GM12872 (cell line): ENCODE results near the gene NARF.

Experiments
- TF ChIP-seq, protein P1 (sequence below): IDR thresholded peaks from 3 replicates; pipeline ENCODE4 v1.5.1; 2011; ENCODE audit warnings: low read depth, mild to moderate bottlenecking, low read length, moderate library complexity; ENCODE audit not compliant: insufficient read depth

The NARF gene

DNA sequence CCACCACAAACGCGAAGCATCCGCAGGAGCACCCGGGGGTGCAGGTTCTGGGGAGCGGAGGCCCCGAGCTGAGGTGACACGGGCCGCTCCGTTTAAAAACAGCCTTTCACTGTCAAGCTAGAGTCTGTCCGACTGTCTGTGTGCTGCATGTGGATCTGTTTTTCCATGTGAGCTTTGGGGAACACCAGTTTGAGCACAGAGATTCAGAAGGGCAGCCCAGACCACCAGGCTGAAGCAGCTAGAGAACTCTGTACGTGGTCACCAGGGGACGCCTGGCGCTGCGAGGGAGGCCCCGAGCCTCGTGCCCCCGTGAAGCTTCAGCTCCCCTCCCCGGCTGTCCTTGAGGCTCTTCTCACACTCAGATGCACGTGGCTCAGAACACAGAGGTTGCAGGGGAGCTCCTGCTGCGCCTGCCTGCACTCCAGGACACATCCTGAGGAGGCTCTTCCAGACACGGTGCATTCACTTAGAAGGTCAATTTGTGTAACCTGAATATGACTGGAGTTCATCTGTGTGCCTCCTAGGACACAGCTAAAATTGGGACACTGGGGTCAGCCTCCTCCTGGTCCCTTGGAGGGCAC lies 45.3 kb downstream of the NARF start:
- TF ChIP-seq, protein P1, sequence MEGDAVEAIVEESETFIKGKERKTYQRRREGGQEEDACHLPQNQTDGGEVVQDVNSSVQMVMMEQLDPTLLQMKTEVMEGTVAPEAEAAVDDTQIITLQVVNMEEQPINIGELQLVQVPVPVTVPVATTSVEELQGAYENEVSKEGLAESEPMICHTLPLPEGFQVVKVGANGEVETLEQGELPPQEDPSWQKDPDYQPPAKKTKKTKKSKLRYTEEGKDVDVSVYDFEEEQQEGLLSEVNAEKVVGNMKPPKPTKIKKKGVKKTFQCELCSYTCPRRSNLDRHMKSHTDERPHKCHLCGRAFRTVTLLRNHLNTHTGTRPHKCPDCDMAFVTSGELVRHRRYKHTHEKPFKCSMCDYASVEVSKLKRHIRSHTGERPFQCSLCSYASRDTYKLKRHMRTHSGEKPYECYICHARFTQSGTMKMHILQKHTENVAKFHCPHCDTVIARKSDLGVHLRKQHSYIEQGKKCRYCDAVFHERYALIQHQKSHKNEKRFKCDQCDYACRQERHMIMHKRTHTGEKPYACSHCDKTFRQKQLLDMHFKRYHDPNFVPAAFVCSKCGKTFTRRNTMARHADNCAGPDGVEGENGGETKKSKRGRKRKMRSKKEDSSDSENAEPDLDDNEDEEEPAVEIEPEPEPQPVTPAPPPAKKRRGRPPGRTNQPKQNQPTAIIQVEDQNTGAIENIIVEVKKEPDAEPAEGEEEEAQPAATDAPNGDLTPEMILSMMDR = no peak

DNA sequence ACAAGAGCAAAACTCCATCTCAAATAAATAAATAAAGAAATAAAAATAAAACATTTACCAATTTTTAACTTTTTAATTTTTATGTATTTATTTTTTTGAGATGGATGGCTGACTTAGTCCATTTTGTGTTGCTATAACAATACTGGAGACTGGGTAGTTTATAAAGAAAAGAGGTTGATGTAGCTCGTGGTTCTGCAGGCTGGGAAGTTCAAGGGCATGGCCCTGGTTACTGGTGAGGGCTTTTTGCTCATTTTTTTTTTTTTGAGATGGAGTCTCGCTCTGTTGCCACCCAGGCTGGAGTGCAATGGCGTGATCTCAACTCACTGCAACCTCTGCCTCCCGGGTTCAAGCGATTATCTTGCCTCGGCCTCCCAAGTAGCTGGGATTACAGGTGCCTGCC lies 46.8 kb downstream of the NARF start:
- TF ChIP-seq, protein P1 = no peak

DNA sequence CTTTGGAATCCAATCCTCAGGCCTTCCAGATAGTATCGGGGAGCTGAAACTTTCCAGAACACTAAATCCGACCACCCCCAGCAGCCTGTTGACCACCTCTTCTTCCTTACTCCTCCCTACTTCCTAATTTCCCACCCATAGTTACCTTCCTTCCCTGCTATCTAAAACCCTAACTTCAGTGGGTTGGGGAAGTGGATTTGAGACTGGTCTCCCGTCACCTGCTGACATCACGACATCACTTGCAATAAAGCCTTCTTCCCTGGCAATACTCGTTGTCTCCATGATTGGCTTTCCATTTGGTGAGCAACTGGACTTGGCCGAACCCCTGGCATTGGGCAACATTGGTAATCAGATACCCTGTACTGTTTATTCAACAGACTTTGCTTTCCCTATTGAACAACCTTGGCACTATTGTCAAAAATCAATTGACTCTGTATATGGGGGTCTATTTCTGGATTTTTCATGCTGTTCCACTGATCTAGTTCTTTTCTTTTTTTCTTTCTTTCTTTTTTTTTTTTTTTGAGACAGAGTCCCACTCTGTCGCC lies 49.2 kb downstream of the NARF start:
- TF ChIP-seq, protein P1 = no peak

DNA sequence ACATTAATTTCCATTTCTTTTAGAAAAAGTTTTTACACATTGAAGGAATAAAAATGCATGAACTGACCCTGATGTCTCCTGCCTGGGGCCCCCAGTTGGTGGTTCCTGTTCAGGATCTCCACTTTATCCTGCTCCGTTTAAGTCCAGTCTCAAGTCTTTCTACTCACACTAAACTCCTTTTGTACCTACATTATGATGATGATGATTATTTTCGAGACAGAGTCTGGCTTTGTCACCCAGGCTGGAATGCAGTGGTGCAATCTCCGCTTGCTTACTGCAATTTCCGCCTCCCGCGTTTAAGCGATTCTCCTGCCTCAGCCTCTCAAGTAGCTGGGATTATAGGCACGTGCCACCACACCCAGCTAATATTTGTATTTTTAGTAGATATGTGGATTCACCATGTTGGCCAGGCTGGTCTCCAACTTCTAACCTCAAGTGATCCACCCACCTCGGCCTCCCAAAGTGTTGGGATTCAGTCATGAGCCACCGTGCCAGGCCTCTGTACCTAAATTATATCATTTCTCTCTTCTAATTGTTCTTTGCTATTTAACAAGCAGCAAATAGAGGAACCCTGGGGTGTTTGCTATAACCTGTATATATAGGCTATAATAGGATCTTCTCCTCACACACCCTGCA lies 58.8 kb downstream of the NARF start:
- TF ChIP-seq, protein P1 = no peak

DNA sequence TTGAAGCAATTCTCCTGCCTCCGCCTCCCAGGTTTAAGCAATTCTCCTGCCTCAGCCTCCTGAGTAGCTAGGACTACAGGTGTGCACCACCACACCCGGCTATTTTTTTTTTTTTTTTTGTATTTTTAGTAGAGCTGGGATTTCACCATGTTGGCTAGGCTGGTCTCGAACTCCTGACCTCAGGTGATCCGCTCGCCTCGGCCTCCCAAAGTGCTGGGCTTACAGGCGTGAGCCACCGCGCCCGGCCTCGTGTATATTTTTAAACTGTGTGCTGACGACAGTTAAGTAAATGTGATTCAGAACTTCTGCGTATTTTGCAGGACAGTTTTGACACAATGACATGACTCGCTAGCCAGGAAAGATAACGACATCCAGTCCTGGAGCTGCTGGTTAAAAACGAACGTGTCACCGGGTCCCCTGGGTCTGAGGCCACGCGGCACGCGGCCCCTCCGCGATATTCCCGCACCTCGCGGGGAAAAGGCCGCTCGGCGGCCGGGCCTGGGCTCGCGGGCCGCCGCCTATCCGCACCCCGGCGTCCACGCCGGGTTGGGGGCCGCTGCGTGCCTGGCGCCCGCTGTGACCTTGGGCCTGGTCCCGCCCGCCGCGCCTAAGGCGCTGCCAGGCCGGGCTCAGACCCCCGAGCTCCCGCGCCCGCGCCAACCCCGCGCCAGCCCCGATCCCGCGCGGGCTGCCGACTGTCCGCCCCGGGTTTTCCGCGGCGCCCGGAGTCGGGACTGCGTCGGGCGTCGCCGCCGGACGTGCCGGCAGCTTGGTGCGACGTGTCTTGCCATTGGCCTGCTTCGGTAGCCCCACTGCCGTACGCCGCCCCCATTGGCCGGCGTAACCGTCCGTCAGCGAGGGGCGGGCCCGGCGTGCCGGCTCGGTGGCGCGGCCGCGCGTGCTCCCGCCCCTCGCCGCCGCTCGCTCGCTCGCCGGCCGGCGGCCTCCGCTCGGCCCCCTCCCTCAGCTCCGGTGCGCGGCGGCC lies 60.6 kb downstream of the NARF start, which contains the start of gene FOXK2:
Gene FOXK2 (plus strand): TSS at position 907 of the 985 bp plus-strand sequence. CDS start 157 bp downstream, outside the sequence.
- TF ChIP-seq, protein P1 = no peak

DNA sequence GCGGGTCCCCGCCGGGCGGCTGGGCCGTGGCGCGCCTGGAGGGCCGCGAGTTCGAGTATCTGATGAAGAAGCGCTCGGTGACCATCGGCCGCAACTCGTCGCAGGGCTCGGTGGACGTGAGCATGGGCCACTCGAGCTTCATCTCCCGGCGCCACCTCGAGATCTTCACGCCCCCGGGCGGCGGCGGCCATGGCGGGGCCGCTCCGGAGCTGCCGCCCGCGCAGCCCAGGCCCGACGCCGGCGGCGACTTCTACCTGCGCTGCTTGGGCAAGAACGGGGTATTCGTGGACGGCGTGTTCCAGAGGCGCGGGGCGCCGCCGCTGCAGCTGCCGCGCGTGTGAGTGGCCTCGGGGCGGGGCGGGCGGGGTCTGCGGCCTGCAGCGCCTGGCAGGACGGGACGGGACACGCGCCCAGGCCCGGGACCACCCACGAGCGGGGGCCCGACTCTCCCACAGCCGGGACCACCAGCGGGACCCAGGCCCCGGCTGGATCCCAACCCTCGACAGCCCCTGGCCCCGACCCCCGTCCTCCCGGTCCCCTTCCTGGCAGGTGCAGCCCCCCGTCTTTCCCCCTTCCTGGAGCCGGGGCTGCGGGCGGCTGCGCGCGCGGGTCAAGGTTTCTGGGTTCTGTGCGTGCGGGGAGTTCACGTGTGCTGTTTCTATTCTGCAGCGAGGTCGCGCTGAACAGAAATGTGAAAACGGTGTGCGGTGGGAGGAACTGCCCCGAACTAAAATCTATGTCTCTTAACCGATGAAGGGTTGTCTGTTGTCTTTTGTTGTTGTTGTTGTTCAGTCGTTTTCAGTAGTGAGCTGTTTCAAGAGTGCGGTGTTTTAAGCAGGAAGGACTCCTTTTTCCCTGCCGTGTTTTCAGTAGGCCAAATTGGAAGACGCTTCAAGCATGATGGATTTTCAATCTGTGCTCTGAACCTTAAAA lies 61.7 kb downstream of the NARF start:
- TF ChIP-seq, protein P1 = no peak
